Measurements from ENCODE around the gene CEP126. TPM values are rescaled to one million over a fixed set of nuclear protein-coding genes. Genes with fewer than 3 reads are reported as not detected.
"Not testable (repeated sequence)": the region's sequence is repeated elsewhere in the genome, so short reads cannot be mapped to it uniquely, and the experiment has no call there.

The CEP126 gene
- total RNA-seq, 6 donors from 2014 or later = 2.0 to 33.4 (median 8.0) TPM

DNA sequence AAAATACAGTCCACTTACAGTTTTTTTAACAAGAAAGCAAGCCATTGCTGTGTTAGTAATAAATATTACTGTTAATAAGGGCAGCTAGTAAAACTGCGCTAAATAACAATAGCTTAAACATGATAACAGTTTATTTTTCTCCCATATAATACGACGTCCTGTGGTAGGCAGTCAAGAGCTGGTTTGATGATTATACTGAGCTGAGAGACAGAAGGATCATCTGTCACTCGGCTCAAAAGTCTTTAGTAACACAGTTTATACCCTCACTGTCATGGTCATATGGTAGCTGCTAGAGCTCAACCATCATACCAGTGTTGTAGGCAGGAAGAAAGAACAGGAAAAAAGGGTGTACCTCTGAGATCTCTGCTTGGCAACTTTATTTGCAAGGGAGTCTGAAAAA lies 30.6 kb downstream of the CEP126 start:
- no peaks in the 10 kb centered on the region for H3K4me1 ChIP-seq
- no peak overlapping the region for H3K27ac ChIP-seq
- H3K27me3 ChIP-seq = no peaks in the 10 kb centered on the region
- no peak overlapping the region for H3K4me3 ChIP-seq
- 83 to 90% methylated on average over 4 of the region's 4 CpGs for WGBS, 2 donors
- ATAC-seq (ENCODE audit: low FRiP score in 2 of 2) (no peak), DNase-seq (no peak)
- no peaks in the 10 kb centered on the region for H3K9me3 ChIP-seq
- H3K36me3 ChIP-seq = no peaks in the 10 kb centered on the region
- TF ChIP-seq, protein P1, sequence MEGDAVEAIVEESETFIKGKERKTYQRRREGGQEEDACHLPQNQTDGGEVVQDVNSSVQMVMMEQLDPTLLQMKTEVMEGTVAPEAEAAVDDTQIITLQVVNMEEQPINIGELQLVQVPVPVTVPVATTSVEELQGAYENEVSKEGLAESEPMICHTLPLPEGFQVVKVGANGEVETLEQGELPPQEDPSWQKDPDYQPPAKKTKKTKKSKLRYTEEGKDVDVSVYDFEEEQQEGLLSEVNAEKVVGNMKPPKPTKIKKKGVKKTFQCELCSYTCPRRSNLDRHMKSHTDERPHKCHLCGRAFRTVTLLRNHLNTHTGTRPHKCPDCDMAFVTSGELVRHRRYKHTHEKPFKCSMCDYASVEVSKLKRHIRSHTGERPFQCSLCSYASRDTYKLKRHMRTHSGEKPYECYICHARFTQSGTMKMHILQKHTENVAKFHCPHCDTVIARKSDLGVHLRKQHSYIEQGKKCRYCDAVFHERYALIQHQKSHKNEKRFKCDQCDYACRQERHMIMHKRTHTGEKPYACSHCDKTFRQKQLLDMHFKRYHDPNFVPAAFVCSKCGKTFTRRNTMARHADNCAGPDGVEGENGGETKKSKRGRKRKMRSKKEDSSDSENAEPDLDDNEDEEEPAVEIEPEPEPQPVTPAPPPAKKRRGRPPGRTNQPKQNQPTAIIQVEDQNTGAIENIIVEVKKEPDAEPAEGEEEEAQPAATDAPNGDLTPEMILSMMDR (IDR thresholded peaks at IDR 0.05) = no peak
- TF ChIP-seq EP300 (IDR thresholded peaks at IDR 0.05) (no peak), POLR2AphosphoS5 (IDR thresholded peaks at IDR 0.05) (no peak)

DNA sequence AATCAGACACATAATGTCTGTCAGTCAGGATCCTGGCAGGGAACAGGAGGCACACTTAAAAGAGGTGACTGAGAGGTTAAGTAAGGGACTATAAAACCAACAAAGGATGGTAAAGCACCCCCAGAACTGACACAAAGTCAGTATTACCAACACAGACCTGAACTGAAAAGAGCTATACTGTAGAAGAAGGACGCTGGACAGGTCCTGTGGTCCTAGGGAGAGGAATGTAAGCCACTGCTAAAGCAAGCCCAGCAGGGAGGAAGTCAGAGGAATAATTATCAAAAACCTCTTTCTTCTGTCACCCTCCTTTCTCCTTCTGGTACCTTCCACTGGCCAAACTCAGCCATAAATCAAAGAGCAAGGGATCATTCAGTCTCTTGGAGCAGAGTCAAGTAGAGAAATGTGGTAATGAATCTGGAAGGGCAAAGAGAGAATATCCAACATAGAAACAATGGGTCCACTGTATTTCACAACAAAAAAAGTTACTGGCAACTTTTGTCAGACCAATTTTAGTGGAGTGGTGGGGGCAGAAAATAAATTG lies 34.9 kb downstream of the CEP126 start:
- 59 to 71% methylated on average over 1 of the region's 1 CpG for WGBS, 2 donors
- no peak for ATAC-seq (ENCODE audit: low FRiP score in 2 of 2)
- H3K27me3 ChIP-seq = no peaks in the 10 kb centered on the region
- no peak overlapping the region for H3K4me3 ChIP-seq
- no peaks in the 10 kb centered on the region for H3K9me3 ChIP-seq
- no peak for DNase-seq
- no peak for TF ChIP-seq POLR2A (IDR thresholded peaks at IDR 0.05)
- TF ChIP-seq, protein P1 (IDR thresholded peaks at IDR 0.05) = no peak
- no peak for TF ChIP-seq POLR2AphosphoS5 (IDR thresholded peaks at IDR 0.05)
- no peak for TF ChIP-seq EP300 (IDR thresholded peaks at IDR 0.05)
- no peak overlapping the region for H3K27ac ChIP-seq
- H3K4me1 ChIP-seq = no peaks in the 10 kb centered on the region
- H3K36me3 ChIP-seq = no peaks in the 10 kb centered on the region

DNA sequence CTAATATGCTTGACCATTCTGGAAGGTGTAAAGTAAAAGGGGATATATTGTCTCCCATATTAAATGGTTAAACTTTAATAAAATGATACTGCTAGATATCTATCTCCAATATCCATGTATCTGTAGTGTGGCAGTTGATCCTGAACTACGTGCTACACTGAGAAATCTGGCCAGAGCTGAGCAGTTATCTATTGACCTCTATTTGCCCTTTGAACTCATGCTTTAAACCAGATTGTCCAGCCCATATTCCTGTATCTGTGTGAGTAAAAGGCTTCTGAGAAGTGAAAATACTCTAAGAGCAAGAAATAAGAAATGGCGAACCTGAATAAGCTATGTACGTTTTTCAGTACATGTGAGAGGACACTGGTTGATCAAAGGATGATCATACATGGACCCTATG lies 40.5 kb downstream of the CEP126 start:
- Histone ChIP-seq H3K27me3 (no peaks in the 10 kb centered on the region), H3K27ac (no peak overlapping the region), H3K36me3 (no peaks in the 10 kb centered on the region), H3K4me3 (no peak overlapping the region), H3K9me3 (no peaks in the 10 kb centered on the region), H3K4me1 (no peaks in the 10 kb centered on the region)
- WGBS, 2 donors = 85 to 88% methylated on average over 3 of the region's 3 CpGs
- DNase-seq (no peak), ATAC-seq (ENCODE audit: low FRiP score in 2 of 2) (no peak)
- TF ChIP-seq EP300 (IDR thresholded peaks at IDR 0.05) (no peak), POLR2AphosphoS5 (IDR thresholded peaks at IDR 0.05) (no peak), POLR2A (IDR thresholded peaks at IDR 0.05) (no peak)
- TF ChIP-seq, protein P1 (IDR thresholded peaks at IDR 0.05) = no peak

DNA sequence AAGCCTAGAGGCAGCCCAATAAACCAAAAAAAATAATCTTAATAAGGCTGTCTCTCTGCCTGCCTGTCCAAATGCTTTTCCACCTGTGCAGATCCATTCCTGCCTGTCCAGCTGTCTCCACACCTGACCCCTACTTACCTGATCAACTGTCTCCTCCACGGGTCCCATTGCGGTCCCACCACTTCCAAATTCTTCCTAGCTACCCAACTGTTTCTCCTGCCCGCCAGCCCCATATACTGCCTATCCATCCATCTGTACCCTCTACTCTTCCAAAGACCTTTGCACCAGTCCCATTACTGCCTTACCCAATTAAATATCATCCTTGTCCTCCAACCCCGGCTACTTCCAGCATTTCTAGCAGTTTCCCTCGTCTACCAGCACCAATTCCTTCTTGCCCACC lies 40.9 kb downstream of the CEP126 start:
- TF ChIP-seq POLR2A (IDR thresholded peaks at IDR 0.05) (no peak), POLR2AphosphoS5 (IDR thresholded peaks at IDR 0.05) (no peak), EP300 (IDR thresholded peaks at IDR 0.05) (no peak)
- TF ChIP-seq, protein P1 (IDR thresholded peaks at IDR 0.05) = no peak
- H3K36me3 ChIP-seq = no peaks in the 10 kb centered on the region
- H3K4me3 ChIP-seq = no peak overlapping the region
- ATAC-seq (ENCODE audit: low FRiP score in 2 of 2) (no peak), DNase-seq (no peak)
- no peaks in the 10 kb centered on the region for H3K27me3 ChIP-seq
- no peaks in the 10 kb centered on the region for H3K9me3 ChIP-seq
- H3K4me1 ChIP-seq = no peaks in the 10 kb centered on the region
- WGBS, 2 donors = 85 to 88% methylated on average over 5 of the region's 5 CpGs
- H3K27ac ChIP-seq = no peak overlapping the region

DNA sequence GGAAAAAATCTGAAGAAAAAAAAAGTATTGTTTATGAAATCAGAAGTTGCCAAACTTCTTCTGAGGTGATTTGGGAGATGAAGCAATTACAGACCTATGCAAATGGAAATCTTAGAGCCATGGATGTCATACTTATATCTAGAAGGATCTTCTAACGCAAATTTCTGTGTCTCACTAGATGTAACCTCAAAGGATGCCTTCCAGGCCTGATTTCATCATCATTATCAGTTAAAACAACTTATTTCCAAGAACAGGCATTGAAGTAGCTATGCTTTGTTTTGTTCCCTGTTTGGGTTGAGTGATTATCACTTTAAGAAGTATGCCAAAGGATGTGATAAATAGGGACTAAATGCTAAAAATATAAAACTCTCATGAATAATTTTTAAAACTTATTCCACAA lies 45.4 kb downstream of the CEP126 start:
- DNase-seq (no peak), ATAC-seq (ENCODE audit: low FRiP score in 2 of 2) (no peak)
- no peaks in the 10 kb centered on the region for H3K36me3 ChIP-seq
- no peak overlapping the region for H3K27ac ChIP-seq
- H3K4me1 ChIP-seq = no peaks in the 10 kb centered on the region
- no peak overlapping the region for H3K4me3 ChIP-seq
- no peaks in the 10 kb centered on the region for H3K9me3 ChIP-seq
- H3K27me3 ChIP-seq = no peaks in the 10 kb centered on the region
- TF ChIP-seq POLR2AphosphoS5 (IDR thresholded peaks at IDR 0.05) = no peak
- no peak for TF ChIP-seq POLR2A (IDR thresholded peaks at IDR 0.05)
- no peak for TF ChIP-seq EP300 (IDR thresholded peaks at IDR 0.05)
- TF ChIP-seq, protein P1 (IDR thresholded peaks at IDR 0.05) = no peak
- WGBS, 2 donors = 83 to 89% methylated on average over 1 of the region's 1 CpG

DNA sequence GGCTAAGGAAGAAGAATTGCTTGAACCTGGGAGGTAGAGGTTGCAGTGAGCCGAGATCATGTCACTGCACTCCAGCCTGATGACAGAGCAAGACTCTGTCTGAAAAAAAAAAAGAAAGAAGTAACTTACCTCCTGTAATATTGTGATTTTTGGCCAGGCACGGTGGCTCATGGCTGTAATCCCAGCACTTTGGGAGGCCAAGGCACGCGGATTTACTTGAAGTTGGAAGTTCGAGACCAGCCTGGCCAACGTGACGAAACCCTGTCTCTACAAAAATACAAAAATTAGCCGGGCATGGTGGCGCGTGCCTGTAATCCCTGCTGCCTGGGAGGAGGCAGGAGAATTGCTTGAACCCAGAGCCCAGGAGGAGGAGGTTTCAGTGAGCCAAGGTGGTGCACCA lies 49.4 kb downstream of the CEP126 start:
- H3K27me3 ChIP-seq, DNase-seq: not testable (repeated sequence)

More for the DNA sequence above, 49.4 kb downstream of the CEP126 start:
- not testable (repeated sequence) for H3K36me3 ChIP-seq; H3K4me1 ChIP-seq; H3K4me3 ChIP-seq; ATAC-seq (ENCODE audit: low FRiP score in 2 of 2); H3K9me3 ChIP-seq; H3K27ac ChIP-seq
- 91 to 96% methylated on average over 10 of the region's 10 CpGs for WGBS, 2 donors
